MM.1S (cell line): ENCODE data around the gene CARD11.

Experiments used
- DNase-seq: peaks from one replicate; pipeline ENCODE4 v3.0.0-alpha.2; 2015
- H2AFZ ChIP-seq: fragments of 300-600 bp; sonication (generic); 2 replicates; pipeline ENCODE4 v1.6.0; 2016; ENCODE audit warnings: antibody characterized with exemption, low read length
- H3F3A ChIP-seq: fragments of 300-600 bp; sonication (generic); 2 replicates; pipeline ENCODE4 v1.6.1; 2016; ENCODE audit warnings: mild to moderate bottlenecking, antibody characterized with exemption, low read length, moderate library complexity, mixed read lengths; ENCODE audit not compliant: insufficient read depth
- H3K27ac ChIP-seq: fragments of 300-600 bp; sonication (generic); 2 replicates; pipeline ENCODE4 v1.5.1; 2016; ENCODE audit warnings: mild to moderate bottlenecking, low read length
- H3K27me3 ChIP-seq: fragments of 300-600 bp; sonication (generic); replicated peaks from 2 replicates; pipeline ENCODE4 v1.6.0; 2016; ENCODE audit warnings: low read length; ENCODE audit not compliant: insufficient read depth
- H3K36me3 ChIP-seq: fragments of 300-600 bp; sonication (generic); replicated peaks from 2 replicates; pipeline ENCODE4 v1.6.1; 2016; ENCODE audit warnings: mild to moderate bottlenecking, low read length, mixed read lengths; ENCODE audit not compliant: insufficient read depth
- H3K4me1 ChIP-seq: fragments of 300-600 bp; sonication (generic); 2 replicates; pipeline ENCODE4 v1.6.1; 2016; ENCODE audit warnings: low read length, mixed read lengths
- H3K4me2 ChIP-seq: fragments of 300-600 bp; sonication (generic); 2 replicates; pipeline ENCODE4 v1.6.0; 2016; ENCODE audit warnings: low read depth, low read length
- H3K4me3 ChIP-seq: fragments of 300-600 bp; sonication (generic); 2 replicates; pipeline ENCODE4 v1.5.1; 2016; ENCODE audit warnings: low read length, mixed read lengths
- H3K79me2 ChIP-seq: fragments of 300-600 bp; sonication (generic); 2 replicates; pipeline ENCODE4 v1.6.1; 2016; ENCODE audit warnings: mixed run types, low read length, mixed read lengths
- H3K9ac ChIP-seq: fragments of 300-600 bp; sonication (generic); 2 replicates; pipeline ENCODE4 v1.6.1; 2016; ENCODE audit warnings: low read length, mixed read lengths
- H3K9me2 ChIP-seq: fragments of 300-600 bp; sonication (generic); replicated peaks from 2 replicates; pipeline ENCODE4 v1.6.1; 2016; ENCODE audit warnings: mild to moderate bottlenecking, low read length, mixed read lengths; ENCODE audit not compliant: insufficient read depth
- H3K9me3 ChIP-seq: fragments of 300-600 bp; sonication (generic); replicated peaks from 2 replicates; pipeline ENCODE4 v1.6.1; 2016; ENCODE audit warnings: mild to moderate bottlenecking, low read length, mixed read lengths; ENCODE audit not compliant: insufficient read depth
- H4K20me1 ChIP-seq: fragments of 300-600 bp; sonication (generic); 2 replicates; pipeline ENCODE4 v1.6.1; 2016; ENCODE audit warnings: mild to moderate bottlenecking, low read length, moderate library complexity, mixed read lengths; ENCODE audit not compliant: insufficient read depth
- EZH2 ChIP-seq: fragments of 300-600 bp; sonication (generic); optimal IDR thresholded peaks from 2 replicates; pipeline ENCODE3; 2017; ENCODE audit warnings: low read depth, mild to moderate bottlenecking, antibody characterized with exemption, low read length, mixed read lengths
- EZH2phosphoT487 ChIP-seq: fragments of 300-600 bp; sonication (generic); IDR thresholded peaks from 2 replicates; pipeline ENCODE4 v1.6.1; 2018; ENCODE audit warnings: antibody characterized with exemption, low read length
- TF ChIP-seq, protein P1 (sequence below): fragments of 300-600 bp; sonication (generic); IDR thresholded peaks from 2 replicates; pipeline ENCODE4 v1.5.1; 2016; ENCODE audit warnings: antibody characterized with exemption, low read length, mixed read lengths

Gene CARD11

DNA sequence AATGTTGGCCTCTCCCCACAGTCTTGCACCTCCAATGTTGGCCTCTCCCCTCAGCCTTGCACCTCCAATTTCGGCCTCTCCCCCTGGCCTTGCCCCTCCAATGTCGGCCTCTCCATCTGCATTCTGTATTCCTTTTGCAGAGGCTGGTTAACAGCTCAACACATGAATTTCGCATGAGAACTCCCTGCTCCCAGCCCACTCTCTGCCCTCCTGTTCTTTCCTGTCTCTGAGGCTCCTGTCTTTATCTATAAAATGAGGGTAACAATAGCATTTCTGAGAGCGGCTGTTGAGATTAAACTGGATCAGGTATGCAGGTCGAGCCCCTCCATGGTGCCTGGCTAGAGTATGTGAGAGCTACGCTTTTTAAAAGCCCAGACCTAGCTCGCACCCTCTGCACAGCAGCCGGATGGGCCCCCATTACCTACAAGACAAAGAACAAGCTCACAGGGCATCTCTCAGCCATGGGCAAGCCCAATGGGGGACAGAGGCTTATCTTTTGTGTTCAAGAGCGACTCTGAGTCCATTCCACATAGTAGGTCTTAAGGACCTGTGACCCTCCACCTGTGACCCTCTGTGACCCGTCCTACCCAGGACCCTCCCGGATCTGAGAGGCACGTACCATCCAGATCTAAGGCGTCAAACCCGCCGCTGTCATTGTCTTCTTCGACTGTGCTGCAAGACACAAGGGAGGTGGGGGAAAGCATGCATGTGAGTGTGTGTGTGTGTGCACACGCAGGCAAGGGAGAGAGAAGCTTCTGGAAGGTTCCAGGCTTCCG, 117.4 kb downstream of the CARD11 start:
- H3K9ac ChIP-seq = no peak overlapping the region
- H3K27ac ChIP-seq = no peak overlapping the region
- TF ChIP-seq EZH2phosphoT487 (no peak), EZH2 (no peak)
- no peaks in the 10 kb centered on the region for H3K9me2 ChIP-seq
- no peak for DNase-seq
- H3K4me2 ChIP-seq = no peak overlapping the region
- no peaks in the 10 kb centered on the region for H3K4me1 ChIP-seq
- no peaks in the 10 kb centered on the region for H4K20me1 ChIP-seq
- no peaks in the 10 kb centered on the region for H3F3A ChIP-seq
- H3K36me3 ChIP-seq = no peaks in the 10 kb centered on the region
- H3K79me2 ChIP-seq = no peaks in the 10 kb centered on the region
- H3K9me3 ChIP-seq = no peaks in the 10 kb centered on the region
- no peak overlapping the region for H3K4me3 ChIP-seq
- H2AFZ ChIP-seq = no peak overlapping the region
- H3K27me3 ChIP-seq = no peaks in the 10 kb centered on the region

DNA sequence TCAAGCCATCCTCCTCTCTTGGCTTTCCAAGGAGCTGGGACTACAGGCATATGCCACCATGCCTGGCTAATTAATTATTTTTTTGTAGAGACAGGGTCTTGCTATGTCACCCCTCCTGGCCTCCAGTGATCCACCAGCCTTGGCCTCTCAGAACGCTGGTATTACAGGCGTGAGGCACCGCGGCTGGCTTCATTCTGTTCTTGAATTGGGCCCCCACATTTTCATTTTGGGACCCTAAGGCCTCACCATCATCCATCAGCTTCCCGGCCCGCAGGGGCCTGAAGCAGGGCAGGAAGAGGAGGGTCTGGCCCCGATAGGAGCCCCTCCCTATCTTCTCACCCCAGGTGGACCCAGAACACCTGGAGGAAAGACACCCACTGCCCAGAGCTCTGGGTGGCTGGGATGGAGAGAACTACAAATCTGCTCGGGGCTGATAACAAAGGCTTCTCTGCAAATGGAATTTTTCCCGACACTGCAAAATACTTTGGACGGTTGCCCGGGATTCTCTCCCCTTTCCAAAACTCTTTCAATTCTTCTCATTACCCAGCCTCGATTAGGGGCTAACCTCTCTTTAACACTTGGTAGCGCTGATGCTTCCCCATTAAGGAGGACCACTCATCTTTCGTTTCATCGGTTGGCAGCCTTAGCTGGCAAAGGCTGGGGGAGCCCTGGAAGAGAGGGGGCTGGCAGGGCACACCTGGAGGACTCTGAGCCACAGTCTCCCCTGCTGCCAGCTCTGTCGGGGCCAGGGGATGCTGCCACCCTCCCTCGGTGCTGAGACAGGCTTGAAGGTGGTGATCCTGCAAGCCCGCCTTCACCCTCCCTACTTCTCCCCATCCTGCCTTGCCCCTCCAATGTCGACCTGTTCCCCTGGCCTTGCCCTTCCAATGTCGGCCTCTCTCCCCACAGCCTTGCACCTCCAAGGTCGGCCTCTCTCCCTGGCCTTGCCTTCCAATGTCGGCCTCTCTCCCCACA, 118.5 kb downstream of the CARD11 start:
- no peaks in the 10 kb centered on the region for H3K79me2 ChIP-seq

DNA sequence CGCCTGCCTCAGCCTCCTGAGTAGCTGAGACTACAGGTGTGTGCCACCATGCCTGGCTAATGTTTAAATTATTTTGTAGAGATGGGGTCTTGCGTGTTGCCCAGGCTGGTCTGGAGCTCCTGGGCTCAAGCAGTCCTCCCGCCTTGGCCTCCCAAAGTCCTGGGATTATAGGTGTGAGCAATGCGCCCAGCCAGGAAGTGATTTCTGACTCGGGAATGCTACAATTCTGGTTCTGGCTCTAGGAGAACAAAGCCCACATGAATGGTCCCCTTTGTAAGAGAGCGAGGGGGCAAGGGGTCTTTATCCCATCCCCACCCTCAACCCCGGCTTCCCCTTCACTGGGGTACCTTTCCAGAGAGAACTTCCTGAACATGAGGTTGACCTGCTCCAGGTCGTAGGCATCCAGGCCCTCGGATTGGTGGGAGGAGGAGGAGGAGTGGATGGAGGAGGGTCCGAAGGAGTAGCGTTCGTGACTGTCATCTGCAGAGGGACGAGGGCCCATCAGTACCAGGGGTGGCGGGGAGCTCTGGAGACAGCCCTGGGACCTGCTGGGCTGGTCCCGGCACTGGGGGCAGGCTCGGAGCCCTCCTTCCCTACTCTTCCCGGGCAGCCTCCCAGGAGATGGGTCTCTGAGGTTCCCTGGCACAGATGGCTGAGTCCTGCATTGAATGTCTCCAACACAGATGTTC, 119.6 kb downstream of the CARD11 start:
- Histone ChIP-seq H3K4me1 (no peaks in the 10 kb centered on the region), H3K9me3 (no peaks in the 10 kb centered on the region), H3K9ac (no peak overlapping the region), H3K4me2 (no peak overlapping the region), H3K9me2 (no peaks in the 10 kb centered on the region), H3K36me3 (no peaks in the 10 kb centered on the region), H3K4me3 (no peak overlapping the region), H3K27ac (no peak overlapping the region), H4K20me1 (no peaks in the 10 kb centered on the region), H3K27me3 (no peaks in the 10 kb centered on the region), H3K79me2 (no peaks in the 10 kb centered on the region), H2AFZ (no peak overlapping the region), H3F3A (no peaks in the 10 kb centered on the region)
- no peak for DNase-seq
- TF ChIP-seq EZH2phosphoT487 = no peak
- TF ChIP-seq, protein P1, sequence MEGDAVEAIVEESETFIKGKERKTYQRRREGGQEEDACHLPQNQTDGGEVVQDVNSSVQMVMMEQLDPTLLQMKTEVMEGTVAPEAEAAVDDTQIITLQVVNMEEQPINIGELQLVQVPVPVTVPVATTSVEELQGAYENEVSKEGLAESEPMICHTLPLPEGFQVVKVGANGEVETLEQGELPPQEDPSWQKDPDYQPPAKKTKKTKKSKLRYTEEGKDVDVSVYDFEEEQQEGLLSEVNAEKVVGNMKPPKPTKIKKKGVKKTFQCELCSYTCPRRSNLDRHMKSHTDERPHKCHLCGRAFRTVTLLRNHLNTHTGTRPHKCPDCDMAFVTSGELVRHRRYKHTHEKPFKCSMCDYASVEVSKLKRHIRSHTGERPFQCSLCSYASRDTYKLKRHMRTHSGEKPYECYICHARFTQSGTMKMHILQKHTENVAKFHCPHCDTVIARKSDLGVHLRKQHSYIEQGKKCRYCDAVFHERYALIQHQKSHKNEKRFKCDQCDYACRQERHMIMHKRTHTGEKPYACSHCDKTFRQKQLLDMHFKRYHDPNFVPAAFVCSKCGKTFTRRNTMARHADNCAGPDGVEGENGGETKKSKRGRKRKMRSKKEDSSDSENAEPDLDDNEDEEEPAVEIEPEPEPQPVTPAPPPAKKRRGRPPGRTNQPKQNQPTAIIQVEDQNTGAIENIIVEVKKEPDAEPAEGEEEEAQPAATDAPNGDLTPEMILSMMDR = no peak
- no peak for TF ChIP-seq EZH2

More for the DNA sequence above, 118.5 kb downstream of the CARD11 start:
- Histone ChIP-seq H3K4me3 (no peak overlapping the region), H3F3A (no peaks in the 10 kb centered on the region), H3K9ac (no peak overlapping the region), H3K36me3 (no peaks in the 10 kb centered on the region), H3K4me1 (no peaks in the 10 kb centered on the region), H3K4me2 (no peak overlapping the region), H3K9me2 (no peaks in the 10 kb centered on the region), H4K20me1 (no peaks in the 10 kb centered on the region), H3K27ac (no peak overlapping the region), H3K9me3 (no peaks in the 10 kb centered on the region), H2AFZ (no peak overlapping the region), H3K27me3 (no peaks in the 10 kb centered on the region)
- DNase-seq = no peak
- TF ChIP-seq EZH2phosphoT487 (no peak), EZH2 (no peak)
- TF ChIP-seq, protein P1 = no peak
